CD4-positive, alpha-beta T cell treated with Interleukin-17A for 4 hours (primary cell): Measurements from ENCODE around the gene MTHFD1L.

Experiments used
- DNase-seq: peaks from one replicate; pipeline ENCODE4 v3.0.0-alpha.2; 2020; ENCODE audit warnings: mixed read lengths

The MTHFD1L gene

GRCh38 chr6:150994026-150994425 is 128.5 kb downstream of the MTHFD1L start:
- no peak for DNase-seq

GRCh38 chr6:150996968-150997367 is 131.5 kb downstream of the MTHFD1L start:
- DNase-seq, result no peak

GRCh38 chr6:150999107-150999506 is 133.6 kb downstream of the MTHFD1L start:
- no peak for DNase-seq

- no peak for DNase-seq
Measured at GRCh38 chr6:150999576-150999975, 134.1 kb downstream of the MTHFD1L start.

- DNase-seq, result no peak
Measured at GRCh38 chr6:151001387-151002056, 136.0 kb downstream of the MTHFD1L start.

- DNase-seq, result no peak
Measured at GRCh38 chr6:151002057-151002450, 136.6 kb downstream of the MTHFD1L start.

- DNase-seq, result no peak
Measured at GRCh38 chr6:151002491-151002935, 137.0 kb downstream of the MTHFD1L start.

GRCh38 chr6:151004383-151005024 is 139.0 kb downstream of the MTHFD1L start:
- no peak for DNase-seq

GRCh38 chr6:151005164-151005563 is 139.7 kb downstream of the MTHFD1L start:
- DNase-seq, result no peak

GRCh38 chr6:151005896-151006632 is 140.6 kb downstream of the MTHFD1L start:
- no peak for DNase-seq

- no peak for DNase-seq
Measured at GRCh38 chr6:151007076-151007475, 141.6 kb downstream of the MTHFD1L start.

GRCh38 chr6:151007922-151008321 is 142.4 kb downstream of the MTHFD1L start:
- no peak for DNase-seq

GRCh38 chr6:151008425-151008824 is 142.9 kb downstream of the MTHFD1L start:
- no peak for DNase-seq

- DNase-seq, result no peak
Measured at GRCh38 chr6:151009576-151009975, 144.1 kb downstream of the MTHFD1L start.

GRCh38 chr6:151010071-151010470 is 144.6 kb downstream of the MTHFD1L start:
- no peak for DNase-seq

GRCh38 chr6:151012321-151013294 is 147.1 kb downstream of the MTHFD1L start:
- DNase-seq, result no peak

- peak; percentile 66 for DNase-seq
Measured at GRCh38 chr6:151014404-151015100, 149.1 kb downstream of the MTHFD1L start.

- no peak for DNase-seq
Measured at GRCh38 chr6:151015101-151015700, 149.7 kb downstream of the MTHFD1L start.

- no peak for DNase-seq
Measured at GRCh38 chr6:151016107-151016506, 150.6 kb downstream of the MTHFD1L start.

GRCh38 chr6:151018046-151018445 is 152.5 kb downstream of the MTHFD1L start:
- no peak for DNase-seq
